Spleen (tissue), 11 donors: ENCODE data around the gene RPL22L1. TPM values are rescaled to one million over a fixed set of nuclear protein-coding genes. Genes with fewer than 3 reads are reported as not detected.
"Not testable (repeated sequence)": the region's sequence is repeated elsewhere in the genome, so short reads cannot be mapped to it uniquely, and the experiment has no call there.

Experiments used
- DNase-seq: peaks from one replicate; pipeline ENCODE4 v3.0.0-alpha.2; 2020
- H3K27ac ChIP-seq, 8 donors: fragments of 200-600 bp; sonication (generic) in 7 of 8; 1 replicate in 4 of 8; 2 replicates in 4 of 8; pipeline versions ENCODE4 v1.5.0 to v1.8.0; 2016 to 2021; ENCODE audit warnings: inconsistent platforms in 4 of 8, mild to moderate bottlenecking in 4 of 8, moderate library complexity in 1 of 8
- H3K27me3 ChIP-seq, 7 donors: fragments of 200-600 bp; sonication (generic) in 6 of 7; replicated peaks in 1 of 7; 1 replicate in 4 of 7; 2 replicates in 3 of 7; pipeline versions ENCODE4 v1.5.0 to v1.8.0; 2016 to 2021; ENCODE audit warnings: inconsistent platforms in 3 of 7, mild to moderate bottlenecking in 1 of 7
- H3K36me3 ChIP-seq, 6 donors: fragments of 200-600 bp; sonication (generic) in 5 of 6; 1 replicate in 4 of 6; 2 replicates in 2 of 6; pipeline versions ENCODE4 v1.5.0 to v1.8.0; 2016 to 2021; ENCODE audit warnings: inconsistent platforms in 2 of 6
- H3K4me1 ChIP-seq, 6 donors: fragments of 200-600 bp; sonication (generic) in 5 of 6; 1 replicate in 3 of 6; 2 replicates in 3 of 6; pipeline versions ENCODE4 v1.5.0 to v1.8.0; 2016 to 2021; ENCODE audit warnings: inconsistent platforms in 3 of 6
- H3K4me3 ChIP-seq, 8 donors: fragments of 200-600 bp; sonication (generic) in 7 of 8; 1 replicate in 4 of 8; 2 replicates in 4 of 8; pipeline versions ENCODE4 v1.5.0 to v1.8.0; 2016 to 2021; ENCODE audit warnings: inconsistent platforms in 4 of 8, mild to moderate bottlenecking in 4 of 8, moderate library complexity in 2 of 8
- H3K9me3 ChIP-seq, 8 donors: fragments of 200-600 bp; sonication (generic) in 7 of 8; 1 replicate in 4 of 8; 2 replicates in 4 of 8; pipeline versions ENCODE4 v1.5.0 to v1.8.0; 2016 to 2021; ENCODE audit warnings: inconsistent platforms in 4 of 8
- POLR2A ChIP-seq, 3 donors: fragments of 450-650 bp; IDR thresholded peaks; one replicate each; pipeline ENCODE4 v1.5.1; 2017; ENCODE audit warnings: antibody characterized with exemption in 3 of 3, mild to moderate bottlenecking in 1 of 3
- POLR2AphosphoS5 ChIP-seq, 3 donors: sonication (generic); formaldehyde crosslinking; IDR thresholded peaks; one replicate each; pipeline ENCODE4 v1.5.1; 2017; ENCODE audit warnings: antibody characterized with exemption in 3 of 3
- WGBS, 5 donors: extraction: QIAGEN DNeasy Blood & Tissue Kit in 3 of 5; methylation state at CpG; one replicate each; pipeline versions ENCODE4 v1.1.5 to v1.1.7; 2013 to 2018; 5-methylcytosine and 5-hydroxymethylcytosine counted together
- intact Hi-C: fragments of 100-400 bp; cut with DNase I; formaldehyde crosslinking; loops from one replicate; pipeline ENCODE4 v1.15.0; 2023; ENCODE audit warnings: low total_unique reads
- polyA plus RNA-seq, 3 donors: library from polyadenylated mRNA; stranded (reverse); fragments of 200-250 nt; gene quantifications; one replicate each; pipeline ENCODE4 v1.2.1, GENCODE V29; 2013
- total RNA-seq, 7 donors: library from RNA; depleted of rRNA in 3 of 7; stranded (reverse); fragments of >200 nt in 3 of 7; fragmentation: NEBNext Ultra II Directional in 4 of 7; extraction: Animal tissue kit (Norgen Biotek cat#: 25700) in 4 of 7; gene quantifications; one replicate each; pipeline versions ENCODE4 v1.1.0 to v1.2.1, GENCODE V29; 2016 to 2021
- TF ChIP-seq, protein P1 (sequence below), 11 experiments: fragments of 200-600 bp in 7 of 11; fragments of 450-650 bp in 4 of 11; sonication (generic) in 4 of 11; IDR thresholded peaks in 8 of 11; conservative IDR thresholded peaks in 3 of 11; 1 replicate in 7 of 11; 2 replicates in 4 of 11; pipeline versions ENCODE4 v1.4.0 to v1.8.0; 2016 to 2021; ENCODE audit warnings: antibody characterized with exemption in 11 of 11, inconsistent platforms in 4 of 11, mild to moderate bottlenecking in 1 of 11
- donor health status: healthy with polysubstance abuse.
- donor health status: DM: no; HTN: no; CAD: no; lungs with moderate emphysema.
- donor health status: DM: no; HTN: no; CAD: no.
- donor health status: Bipolar disorder and iron deficiency.
- donor health status: healthy.
- donor health status: DM: no; HTN: no; CAD: no.
- donor health status: DM: yes; HTN: yes; CAD: no.

The RPL22L1 gene
- total and polyA plus RNA-seq, 10 donors: 50.6 to 419 (median 97.6) TPM

DNA sequence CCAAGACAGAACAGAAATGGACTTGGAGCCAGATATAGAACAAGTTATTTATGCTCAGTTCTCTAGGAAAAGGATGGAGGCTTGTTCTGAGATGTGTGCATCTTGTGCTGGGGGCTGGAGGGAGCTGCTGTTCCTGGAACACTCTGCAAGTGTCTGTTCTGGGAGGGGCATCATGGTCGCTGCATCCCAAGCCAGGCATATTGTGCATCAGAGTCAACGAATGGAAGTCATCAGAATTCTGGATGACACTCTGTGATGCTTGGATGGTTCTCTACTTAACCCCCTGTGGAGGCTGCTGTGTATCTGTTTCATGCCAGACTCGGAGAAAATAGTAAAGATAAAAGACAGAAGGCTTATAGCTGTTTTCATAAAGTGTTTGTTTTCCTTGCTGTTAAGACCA lies 34.7 kb downstream of the RPL22L1 start:
- no peaks in the 10 kb centered on the region for H3K9me3 ChIP-seq
- intact Hi-C loops: no loop called here
- peaks cover 0 to 18% (median 0%) of the 10 kb centered on the region in 7 donors for H3K27me3 ChIP-seq
- 38 to 60% (median 50%) methylated on average over 3 of the region's 3 CpGs for WGBS, 5 donors
- no peaks in the 10 kb centered on the region for H3K36me3 ChIP-seq
- no peak overlapping the region for H3K27ac ChIP-seq
- no peak for DNase-seq
- H3K4me1 ChIP-seq: no peaks in the 10 kb centered on the region
- no peak overlapping the region for H3K4me3 ChIP-seq
- TF ChIP-seq, protein P1, sequence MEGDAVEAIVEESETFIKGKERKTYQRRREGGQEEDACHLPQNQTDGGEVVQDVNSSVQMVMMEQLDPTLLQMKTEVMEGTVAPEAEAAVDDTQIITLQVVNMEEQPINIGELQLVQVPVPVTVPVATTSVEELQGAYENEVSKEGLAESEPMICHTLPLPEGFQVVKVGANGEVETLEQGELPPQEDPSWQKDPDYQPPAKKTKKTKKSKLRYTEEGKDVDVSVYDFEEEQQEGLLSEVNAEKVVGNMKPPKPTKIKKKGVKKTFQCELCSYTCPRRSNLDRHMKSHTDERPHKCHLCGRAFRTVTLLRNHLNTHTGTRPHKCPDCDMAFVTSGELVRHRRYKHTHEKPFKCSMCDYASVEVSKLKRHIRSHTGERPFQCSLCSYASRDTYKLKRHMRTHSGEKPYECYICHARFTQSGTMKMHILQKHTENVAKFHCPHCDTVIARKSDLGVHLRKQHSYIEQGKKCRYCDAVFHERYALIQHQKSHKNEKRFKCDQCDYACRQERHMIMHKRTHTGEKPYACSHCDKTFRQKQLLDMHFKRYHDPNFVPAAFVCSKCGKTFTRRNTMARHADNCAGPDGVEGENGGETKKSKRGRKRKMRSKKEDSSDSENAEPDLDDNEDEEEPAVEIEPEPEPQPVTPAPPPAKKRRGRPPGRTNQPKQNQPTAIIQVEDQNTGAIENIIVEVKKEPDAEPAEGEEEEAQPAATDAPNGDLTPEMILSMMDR (IDR thresholded peaks at IDR 0.05 in 8 of 11, conservative IDR thresholded peaks at IDR 0.05 in 3 of 11): no peak
- TF ChIP-seq POLR2A (IDR thresholded peaks at IDR 0.05): no peak
- no peak for TF ChIP-seq POLR2AphosphoS5 (IDR thresholded peaks at IDR 0.05)

- 81 to 91% (median 86%) methylated on average over 4 of the region's 4 CpGs for WGBS, 5 donors
- H3K9me3 ChIP-seq: no peaks in the 10 kb centered on the region
- H3K4me3 ChIP-seq: no peak overlapping the region
- no peak overlapping the region for H3K27ac ChIP-seq
- intact Hi-C loops: no loop called here
- no peaks in the 10 kb centered on the region for H3K4me1 ChIP-seq
- H3K36me3 ChIP-seq: no peaks in the 10 kb centered on the region
- DNase-seq: no peak
- TF ChIP-seq, protein P1 (IDR thresholded peaks at IDR 0.05 in 8 of 11, conservative IDR thresholded peaks at IDR 0.05 in 3 of 11): no peak
- TF ChIP-seq POLR2A (IDR thresholded peaks at IDR 0.05): no peak
- no peak for TF ChIP-seq POLR2AphosphoS5 (IDR thresholded peaks at IDR 0.05)
- peaks cover 0 to 10% (median 0%) of the 10 kb centered on the region in 7 donors for H3K27me3 ChIP-seq
Measured at GRCh38 chr3:170830580-170830979, 39.4 kb downstream of the RPL22L1 start.

DNA sequence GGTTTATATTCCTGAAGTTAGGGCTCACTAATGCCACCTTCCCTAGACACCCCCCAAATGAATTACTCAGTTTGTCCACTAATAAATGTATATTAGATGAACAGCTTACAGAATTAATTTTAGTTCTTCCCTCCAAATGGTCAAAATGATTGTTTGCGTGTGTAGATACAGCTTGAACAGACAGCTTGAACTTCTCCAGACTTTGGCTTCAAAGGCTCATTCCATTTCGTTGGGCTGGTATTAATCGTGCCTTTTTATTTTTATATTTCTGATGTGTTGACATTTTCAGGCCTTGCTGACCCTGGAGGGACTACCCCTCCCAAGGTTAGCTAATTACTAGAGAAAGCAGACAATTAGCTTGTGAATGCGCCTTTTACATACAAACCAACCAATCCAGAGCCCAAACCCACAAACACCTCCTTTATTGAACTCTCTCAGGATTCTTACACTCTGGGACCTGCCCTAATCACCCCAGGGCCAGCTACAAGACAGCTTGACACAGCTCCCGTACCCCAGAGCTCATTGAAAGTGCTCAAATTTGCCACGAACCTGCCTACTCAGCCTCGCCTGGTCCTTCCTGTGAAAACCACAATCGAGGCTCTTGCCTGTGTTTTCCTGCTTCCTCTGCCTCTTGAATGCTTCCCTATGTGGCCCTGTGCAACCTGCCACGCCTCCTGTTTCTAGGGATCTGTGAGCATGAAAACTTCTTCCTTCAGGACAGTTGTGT lies 40.3 kb downstream of the RPL22L1 start:
- H3K4me1 ChIP-seq: no peaks in the 10 kb centered on the region
- TF ChIP-seq POLR2AphosphoS5 (IDR thresholded peaks at IDR 0.05) (no peak), POLR2A (IDR thresholded peaks at IDR 0.05) (no peak)
- TF ChIP-seq, protein P1 (IDR thresholded peaks at IDR 0.05 in 8 of 11, conservative IDR thresholded peaks at IDR 0.05 in 3 of 11): no peak
- no peak overlapping the region for H3K4me3 ChIP-seq
- no peaks in the 10 kb centered on the region for H3K36me3 ChIP-seq
- no peaks in the 10 kb centered on the region for H3K9me3 ChIP-seq
- 38 to 50% (median 44%) methylated on average over 9 of the region's 9 CpGs for WGBS, 5 donors
- DNase-seq: no peak
- intact Hi-C loops: no loop called here
- no peak overlapping the region for H3K27ac ChIP-seq
- peaks cover 0 to 9% (median 0%) of the 10 kb centered on the region in 7 donors for H3K27me3 ChIP-seq

DNA sequence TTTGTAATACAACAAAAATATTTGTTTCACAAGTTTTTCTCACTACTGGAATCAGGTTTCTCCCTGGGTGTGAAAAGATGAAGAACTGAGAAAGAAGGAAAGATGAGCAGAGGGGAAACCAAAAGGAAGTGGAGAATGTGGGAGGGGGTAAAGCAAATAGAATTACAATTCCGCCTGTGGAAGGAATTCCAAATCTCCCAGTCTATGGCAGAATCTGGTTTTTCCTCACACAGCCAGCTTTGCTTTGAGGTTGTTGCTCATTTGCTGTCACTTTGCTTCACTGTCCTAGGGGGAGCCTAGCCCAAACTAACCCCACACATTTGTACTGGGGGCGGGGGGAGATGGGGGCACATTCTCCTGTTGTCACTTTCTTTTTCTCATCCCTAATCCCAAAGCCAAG lies 43.9 kb downstream of the RPL22L1 start:
- H3K4me3 ChIP-seq: no peak overlapping the region
- intact Hi-C loops: no loop called here
- H3K27ac ChIP-seq: no peak overlapping the region
- WGBS, 5 donors: 69 to 88% (median 75%) methylated on average over 2 of the region's 2 CpGs
- H3K9me3 ChIP-seq: no peaks in the 10 kb centered on the region
- no peaks in the 10 kb centered on the region for H3K4me1 ChIP-seq
- TF ChIP-seq POLR2A (IDR thresholded peaks at IDR 0.05) (no peak), POLR2AphosphoS5 (IDR thresholded peaks at IDR 0.05) (no peak)
- TF ChIP-seq, protein P1 (IDR thresholded peaks at IDR 0.05 in 8 of 11, conservative IDR thresholded peaks at IDR 0.05 in 3 of 11): no peak
- H3K36me3 ChIP-seq: no peaks in the 10 kb centered on the region
- no peak for DNase-seq
- H3K27me3 ChIP-seq: no peaks in the 10 kb centered on the region

DNA sequence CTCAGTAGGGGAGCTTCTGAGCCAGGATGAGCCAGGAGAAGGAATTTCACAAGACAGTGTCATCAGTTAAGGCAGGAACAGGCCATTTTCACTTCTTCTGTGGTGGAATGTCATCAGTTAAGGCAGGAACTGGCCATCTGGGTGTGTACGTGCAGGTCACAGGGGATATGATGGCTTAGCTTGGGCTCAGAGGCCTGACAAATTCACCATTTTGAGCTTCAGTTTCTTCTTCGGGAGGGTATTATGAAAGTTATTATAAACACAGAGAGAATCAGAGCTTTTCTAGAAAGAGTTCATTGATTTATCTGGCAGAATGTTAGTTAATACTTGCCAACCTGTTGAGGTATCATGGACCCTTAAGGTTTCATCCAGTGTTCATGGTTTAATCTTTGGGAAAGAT lies 46.4 kb downstream of the RPL22L1 start:
- DNase-seq, H3K4me3 ChIP-seq, H3K27ac ChIP-seq, intact Hi-C loops, H3K36me3 ChIP-seq, H3K27me3 ChIP-seq, H3K9me3 ChIP-seq, H3K4me1 ChIP-seq: not testable (repeated sequence)
- WGBS, 5 donors: 75 to 85% (median 83%) methylated on average over 2 of the region's 2 CpGs

DNA sequence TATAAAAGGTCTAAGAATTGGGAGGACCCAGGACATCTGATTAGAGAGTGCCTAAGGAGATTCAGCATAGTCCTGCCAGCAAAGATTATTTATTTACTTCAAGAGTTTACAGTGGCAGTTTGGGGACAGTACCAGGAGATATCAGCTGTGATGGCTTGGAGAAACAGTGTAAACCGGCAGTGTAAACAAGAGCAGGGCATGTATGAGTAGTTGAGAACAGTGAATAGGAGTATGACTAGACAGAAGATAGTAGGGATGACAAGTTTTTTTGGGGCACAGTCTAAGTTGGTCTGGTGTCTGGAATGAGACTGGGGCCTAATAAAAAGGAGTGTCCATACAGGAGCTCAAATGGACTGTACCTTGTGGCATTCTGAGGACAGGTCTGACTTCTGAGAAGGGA lies 51.7 kb downstream of the RPL22L1 start:
- H3K9me3 ChIP-seq, H3K36me3 ChIP-seq, H3K27ac ChIP-seq, intact Hi-C loops, DNase-seq, H3K27me3 ChIP-seq, H3K4me1 ChIP-seq, H3K4me3 ChIP-seq: not testable (repeated sequence)
- WGBS, 5 donors: 87 to 100% (median 100%) methylated on average over 1 of the region's 1 CpG

GRCh38 chr3:170817471-170817870 lies 52.5 kb downstream of the RPL22L1 start:
- intact Hi-C loops: not testable (repeated sequence)

More at GRCh38 chr3:170817471-170817870, 52.5 kb downstream of the RPL22L1 start:
- not testable (repeated sequence) for H3K27ac ChIP-seq, DNase-seq, H3K9me3 ChIP-seq, H3K27me3 ChIP-seq, H3K4me3 ChIP-seq, H3K36me3 ChIP-seq, H3K4me1 ChIP-seq
- WGBS, 5 donors: 79 to 90% (median 85%) methylated on average over 2 of the region's 2 CpGs
